GM21526 (cell line): ENCODE data around the gene KISS1.

Experiments
- ATAC-seq: cut with Tn5 transposase; IDR thresholded peaks from one replicate; pipeline ENCODE4 v1.9.1; 2021; ENCODE audit warnings: moderate library complexity; ENCODE audit not compliant: unreplicated experiment, low FRiP score

KISS1 gene

GRCh38 chr1:204142032-204142974 is 54.0 kb downstream of the KISS1 start:
- ATAC-seq: no peak

GRCh38 chr1:204141131-204141530 is 55.2 kb downstream of the KISS1 start:
- ATAC-seq: no peak
